ENCODE measurements around the gene AAMDC. TPM values are rescaled to one million over a fixed set of nuclear protein-coding genes. Genes with fewer than 3 reads are reported as not detected.

The AAMDC gene
- total RNA-seq, 1 experiment from 2014 or later: 20.7 TPM

DNA sequence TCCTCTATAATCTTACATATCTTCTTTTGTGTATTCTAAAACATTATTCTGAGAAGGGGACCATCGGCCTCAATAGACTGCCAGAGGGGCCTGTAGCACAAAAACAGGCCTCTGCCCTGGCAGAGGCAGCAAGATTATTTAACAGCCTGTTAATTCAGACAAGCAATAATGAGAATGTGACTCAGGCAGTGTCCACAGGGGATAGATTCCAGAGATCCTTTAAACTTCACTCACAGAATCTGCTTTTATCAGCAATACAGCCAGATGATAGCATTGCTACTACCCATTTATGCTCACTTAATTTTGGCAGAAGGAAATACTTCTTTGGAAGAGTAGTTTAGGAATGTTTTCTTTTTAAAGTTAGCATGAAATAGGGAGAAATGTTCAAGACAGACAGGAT lies 44.9 kb downstream of the AAMDC start:
- no peak overlapping the region for H3K4me2 ChIP-seq (ENCODE audit: insufficient read depth, insufficient read length, low read length)

More for the DNA sequence above, 44.9 kb downstream of the AAMDC start:
- Histone ChIP-seq H2BK20ac (ENCODE audit: low read depth, low read length, poor library complexity, severe bottlenecking) (no peak overlapping the region), H3K14ac (ENCODE audit: insufficient read depth, low read length) (no peak overlapping the region), H3K27ac (ENCODE audit: insufficient read length, low read depth, low read length) (no peak overlapping the region), H3K4ac (ENCODE audit: low read depth, low read length) (no peak overlapping the region), H3K9me3 (ENCODE audit: control insufficient read depth, low read depth, low read length) (no peaks in the 10 kb centered on the region), H4K5ac (ENCODE audit: insufficient read length, low read depth, low read length) (no peak overlapping the region), H2BK120ac (ENCODE audit: low read depth, low read length, poor library complexity, severe bottlenecking) (no peak overlapping the region), H4K20me1 (ENCODE audit: control insufficient read depth, insufficient read depth, insufficient read length) (no peaks in the 10 kb centered on the region), H3K79me2 (ENCODE audit: insufficient read depth, low read length) (no peaks in the 10 kb centered on the region), H2AK5ac (ENCODE audit: insufficient read length, low read length) (no peak overlapping the region), H3K27me3 (ENCODE audit: insufficient read depth, low read length) (no peaks in the 10 kb centered on the region), H3K4me1 (ENCODE audit: insufficient read depth, low read length) (no peaks in the 10 kb centered on the region), H4K8ac (replicated peaks; ENCODE audit: insufficient read length, low read depth, low read length) (no peak overlapping the region), H3T11ph (ENCODE audit: low read length) (no peak overlapping the region), H3K79me1 (ENCODE audit: insufficient read depth, low read depth, low read length, poor library complexity, severe bottlenecking) (no peaks in the 10 kb centered on the region), H2BK5ac (ENCODE audit: insufficient read length, low read length) (no peak overlapping the region), H3K18ac (ENCODE audit: insufficient read length, low read depth, low read length) (no peak overlapping the region), H2BK12ac (ENCODE audit: insufficient read length, low read depth, low read length) (no peak overlapping the region), H3K23me2 (ENCODE audit: insufficient read length, low read depth, low read length, poor library complexity, severe bottlenecking) (no peaks in the 10 kb centered on the region), H3K23ac (ENCODE audit: insufficient read length, low read depth, low read length) (no peak overlapping the region), H4K91ac (ENCODE audit: insufficient read length, low read depth, low read length) (no peak overlapping the region), H3K9ac (ENCODE audit: extremely low read depth, insufficient read length, low read length) (no peak overlapping the region), H2AFZ (ENCODE audit: low read length) (no peak overlapping the region), H2BK15ac (ENCODE audit: low read depth, low read length) (no peak overlapping the region), H3K56ac (ENCODE audit: insufficient read length, low read depth, low read length) (no peak overlapping the region)
- H3K27me3 Mint-ChIP-seq (ENCODE audit: low read depth): no peaks in the 10 kb centered on the region
- TF ChIP-seq, protein P1, sequence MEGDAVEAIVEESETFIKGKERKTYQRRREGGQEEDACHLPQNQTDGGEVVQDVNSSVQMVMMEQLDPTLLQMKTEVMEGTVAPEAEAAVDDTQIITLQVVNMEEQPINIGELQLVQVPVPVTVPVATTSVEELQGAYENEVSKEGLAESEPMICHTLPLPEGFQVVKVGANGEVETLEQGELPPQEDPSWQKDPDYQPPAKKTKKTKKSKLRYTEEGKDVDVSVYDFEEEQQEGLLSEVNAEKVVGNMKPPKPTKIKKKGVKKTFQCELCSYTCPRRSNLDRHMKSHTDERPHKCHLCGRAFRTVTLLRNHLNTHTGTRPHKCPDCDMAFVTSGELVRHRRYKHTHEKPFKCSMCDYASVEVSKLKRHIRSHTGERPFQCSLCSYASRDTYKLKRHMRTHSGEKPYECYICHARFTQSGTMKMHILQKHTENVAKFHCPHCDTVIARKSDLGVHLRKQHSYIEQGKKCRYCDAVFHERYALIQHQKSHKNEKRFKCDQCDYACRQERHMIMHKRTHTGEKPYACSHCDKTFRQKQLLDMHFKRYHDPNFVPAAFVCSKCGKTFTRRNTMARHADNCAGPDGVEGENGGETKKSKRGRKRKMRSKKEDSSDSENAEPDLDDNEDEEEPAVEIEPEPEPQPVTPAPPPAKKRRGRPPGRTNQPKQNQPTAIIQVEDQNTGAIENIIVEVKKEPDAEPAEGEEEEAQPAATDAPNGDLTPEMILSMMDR (conservative IDR thresholded peaks at IDR 0.05): no peak
- DNase-seq: no peak
- no peaks in the 10 kb centered on the region; a peak in 1 of 4 replicates for H3K4me1 Mint-ChIP-seq
- no peak overlapping the region for H3K27ac Mint-ChIP-seq
- WGBS (ENCODE audit: extremely low coverage, insufficient read length, low lambda C conversion rate): no CpG with 5 or more reads among the region's 1 CpG
- no peak overlapping the region for H3K4me3 Mint-ChIP-seq
- H3K9me3 Mint-ChIP-seq: no peaks in the 10 kb centered on the region
- H3K36me3 Mint-ChIP-seq (ENCODE audit: insufficient read depth in 1 of 3, low read depth in 3 of 3): peaks cover 5 to 11% (median 7%) of the 10 kb centered on the region in 3 experiments; a peak in 5 of 7 replicates

All from H9 (cell line).